RWPE1 (cell line): ENCODE data around the gene TMEM130.
"Not testable (repeated sequence)": the region's sequence is repeated elsewhere in the genome, so short reads cannot be mapped to it uniquely, and the experiment has no call there.

Experiments
- CTCF ChIA-PET: fragments of 350-600 bp; sonication (Branson Sonifier 250); formaldehyde crosslinking; extraction: SDS; loops from one replicate; lab custom pipeline; 2021; lab: Yijun Ruan, JAX
- POLR2A ChIA-PET: fragments of 400-600 bp; formaldehyde crosslinking; extraction: SDS; loops from one replicate; lab custom pipeline; 2020; ENCODE audit warnings: antibody characterized with exemption; ENCODE audit not compliant: low non-redundant PET; lab: Yijun Ruan, JAX
- DNase-seq: peaks from one replicate; pipeline ENCODE4 v3.0.0; 2012; ENCODE audit warnings: low spot score
- H3K27ac ChIP-seq: fragments of 450-650 bp; 2 replicates; pipeline ENCODE4 v1.5.1; 2017
- CTCF ChIP-seq: fragments of 450-650 bp; conservative IDR thresholded peaks from 2 replicates; pipeline ENCODE4 v1.5.1; 2017; ENCODE audit warnings: low read depth, mild to moderate bottlenecking

TMEM130 gene

GRCh38 chr7:98855610-98856422, 14.0 kb downstream of the TMEM130 start:
- no peak overlapping the region for H3K27ac ChIP-seq
- POLR2A ChIA-PET: no interaction called here
- no peak for TF ChIP-seq CTCF
- CTCF ChIA-PET: interaction anchor here (0.6 to 0.7 kb wide), 2 partner anchors 21 to 297 kb away, joined by 3 to 4 read pairs; no protein-coding TSS in a partner anchor
- no peak for DNase-seq

GRCh38 chr7:98852826-98853225, 17.0 kb downstream of the TMEM130 start:
- DNase-seq: no peak
- ChIA-PET POLR2A (no interaction called here), CTCF (no interaction called here)
- TF ChIP-seq CTCF: no peak
- no peak overlapping the region for H3K27ac ChIP-seq

GRCh38 chr7:98848918-98849317, 20.9 kb downstream of the TMEM130 start:
- ChIA-PET POLR2A (no interaction called here), CTCF (interaction anchor here (0.7 to 0.9 kb wide), 2 partner anchors 12 to 72 kb away, joined by 3 to 6 read pairs; no protein-coding TSS in a partner anchor)
- no peak overlapping the region for H3K27ac ChIP-seq
- no peak for DNase-seq
- no peak for TF ChIP-seq CTCF

DNA sequence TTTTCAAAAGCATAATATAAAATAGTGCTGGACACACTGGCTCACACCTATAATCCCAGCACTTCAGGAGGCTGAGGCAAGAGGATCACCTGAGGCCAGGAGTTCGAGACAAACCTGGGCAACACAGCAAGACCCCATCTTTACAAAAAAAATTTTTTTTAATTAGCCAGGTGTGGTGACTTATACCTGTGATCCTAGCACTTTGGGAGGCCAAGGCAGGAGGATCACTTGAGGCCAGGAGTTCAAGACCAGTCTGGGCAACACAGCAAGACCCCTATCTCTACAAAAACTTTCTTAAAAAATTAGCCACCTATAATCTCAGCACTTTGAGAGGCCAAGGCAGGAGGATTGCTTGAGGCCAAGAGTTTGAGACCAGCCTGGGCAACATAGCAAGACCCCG, 27.3 kb downstream of the TMEM130 start:
- ChIA-PET POLR2A (interaction anchor here (0.6 kb wide), 1 partner anchor 17 kb away, joined by 3 read pairs; no protein-coding TSS in a partner anchor), CTCF (interaction anchor here (0.6 to 2.5 kb wide), 10 partner anchors 9 to 534 kb away, joined by 3 to 30 read pairs (median 4); no protein-coding TSS in a partner anchor)
- H3K27ac ChIP-seq, DNase-seq: not testable (repeated sequence)

- ChIA-PET CTCF (interaction anchor here (0.5 to 3.6 kb wide), 16 partner anchors 8 to 1506 kb away, joined by 3 to 30 read pairs (median 4); no protein-coding TSS in a partner anchor), POLR2A (no interaction called here)
- DNase-seq: peak; percentile 65
- no peak overlapping the region for H3K27ac ChIP-seq
- TF ChIP-seq CTCF: peak; percentile 98
Observed at GRCh38 chr7:98841179-98841997, 28.4 kb downstream of the TMEM130 start.

DNA sequence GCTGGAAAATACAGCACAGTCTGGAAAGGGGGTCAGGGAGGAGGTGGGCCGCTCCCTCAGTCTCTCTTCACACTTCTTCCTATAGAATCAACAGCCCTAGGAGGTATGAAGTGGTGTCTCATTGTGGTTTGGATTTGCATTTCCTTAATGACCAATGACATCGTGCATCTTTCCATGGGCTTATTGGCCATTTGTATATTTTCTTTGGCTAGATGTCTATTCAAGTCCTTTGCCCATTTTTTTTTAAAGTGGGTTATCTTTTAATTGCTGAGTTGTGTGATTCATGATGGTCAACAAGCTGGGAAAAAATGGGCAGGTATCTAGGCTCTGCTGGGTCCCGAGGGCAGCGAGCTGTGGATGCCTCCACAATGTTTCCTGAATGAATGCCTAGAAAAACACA, 29.1 kb downstream of the TMEM130 start:
- no peak for TF ChIP-seq CTCF
- ChIA-PET POLR2A (no interaction called here), CTCF (interaction anchor here (0.6 to 3.6 kb wide), 10 partner anchors 10 to 1506 kb away, joined by 3 to 30 read pairs (median 4); no protein-coding TSS in a partner anchor)
- DNase-seq: no peak
- H3K27ac ChIP-seq: no peak overlapping the region
